Right atrium auricular region (tissue), 2 donors: ENCODE measurements around the gene SLC9A1. TPM values are rescaled to one million over a fixed set of nuclear protein-coding genes. Genes with fewer than 3 reads are reported as not detected.

ENCODE experiments used
- DNase-seq: peaks from one replicate; pipeline ENCODE4 v3.0.0-alpha.2; 2019; ENCODE audit warnings: low spot score
- H3K27ac ChIP-seq, 2 donors: fragments of 200-600 bp; sonication (generic); 1 replicate in 1 of 2; 2 replicates in 1 of 2; pipeline ENCODE4 v1.5.1; 2016 to 2019
- H3K27me3 ChIP-seq, 2 donors: fragments of 200-600 bp; sonication (generic); one replicate each; pipeline versions ENCODE4 v1.5.1 to v1.6.0; 2017 to 2019
- H3K36me3 ChIP-seq: fragments of 200-600 bp; sonication (generic); one replicate; pipeline ENCODE4 v1.5.1; 2016
- H3K4me1 ChIP-seq, 2 donors: fragments of 200-600 bp; sonication (generic); one replicate each; pipeline versions ENCODE4 v1.5.1 to v1.6.0; 2017 to 2019
- H3K4me3 ChIP-seq, 2 donors: fragments of 200-600 bp; sonication (generic); 1 replicate in 1 of 2; 2 replicates in 1 of 2; pipeline ENCODE4 v1.5.1; 2017 to 2019; ENCODE audit warnings: mild to moderate bottlenecking in 1 of 2, moderate library complexity in 1 of 2
- H3K9me3 ChIP-seq, 2 donors: fragments of 200-600 bp; sonication (generic); one replicate each; pipeline ENCODE4 v1.5.1; 2019
- CTCF ChIP-seq, 2 donors: fragments of 200-600 bp; sonication (generic); IDR thresholded peaks; one replicate each; pipeline ENCODE4 v1.5.1; 2019; ENCODE audit warnings: antibody characterized with exemption in 2 of 2
- total RNA-seq, 2 donors: library from RNA; depleted of rRNA; stranded (reverse); fragments of >200 nt; gene quantifications; one replicate each; pipeline ENCODE4 v1.1.0, GENCODE V29; 2016

Gene SLC9A1
- total RNA-seq, 2 donors from 2014 or later: 20.0 to 28.3 TPM

DNA sequence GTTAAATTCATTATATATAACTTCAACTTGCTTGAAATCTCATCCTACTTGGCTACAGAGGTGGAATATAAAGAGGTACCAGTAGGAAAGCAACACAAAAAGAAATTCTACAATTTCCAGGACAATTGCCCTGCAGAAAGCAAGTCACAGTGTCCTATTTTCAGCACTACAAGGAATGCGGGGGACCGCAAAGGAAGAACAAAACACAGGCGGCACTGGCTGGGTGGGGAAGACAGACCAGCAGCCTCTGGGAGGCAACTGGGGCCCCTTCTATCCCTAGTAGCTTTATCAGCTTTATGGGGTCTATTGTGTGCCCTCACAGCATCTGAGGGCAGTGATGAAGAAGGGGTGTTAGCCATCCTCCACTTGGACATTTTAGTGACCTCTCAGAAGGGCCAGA, 30.5 kb downstream of the SLC9A1 start:
- Histone ChIP-seq H3K4me3 (no peak overlapping the region), H3K9me3 (no peaks in the 10 kb centered on the region), H3K27ac (no peak overlapping the region), H3K36me3 (no peaks in the 10 kb centered on the region), H3K27me3 (no peaks in the 10 kb centered on the region), H3K4me1 (peaks cover 0 to 25% of the 10 kb centered on the region in 2 donors)
- TF ChIP-seq CTCF (IDR thresholded peaks at IDR 0.05): no peak
- no peak for DNase-seq

DNA sequence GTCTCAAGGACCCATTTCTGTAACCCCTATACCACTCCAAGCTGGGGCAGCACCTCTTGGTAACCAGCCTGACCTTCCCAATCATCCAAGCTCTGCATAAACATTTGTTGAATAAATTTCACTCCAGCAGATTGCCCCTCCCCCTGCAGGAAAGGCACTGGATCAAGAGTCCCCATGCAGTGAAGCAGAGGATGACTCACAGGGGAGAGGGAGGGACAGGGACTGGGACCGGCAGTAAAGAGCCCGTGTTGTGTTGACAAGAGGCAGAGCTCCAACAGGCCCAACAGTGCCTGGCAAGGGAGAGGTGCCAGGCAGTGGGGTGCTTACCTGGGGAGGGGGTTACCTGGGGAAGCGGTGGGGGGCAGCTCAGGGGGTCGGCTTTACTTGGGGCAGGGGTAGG, 32.3 kb downstream of the SLC9A1 start:
- no peak overlapping the region for H3K4me3 ChIP-seq
- TF ChIP-seq CTCF (IDR thresholded peaks at IDR 0.05): no peak
- peaks cover 0 to 42% of the 10 kb centered on the region in 2 donors for H3K4me1 ChIP-seq
- no peaks in the 10 kb centered on the region for H3K9me3 ChIP-seq
- no peaks in the 10 kb centered on the region for H3K27me3 ChIP-seq
- H3K27ac ChIP-seq: peak overlapping the region; percentile 57 to 69
- peak; percentile 86 for DNase-seq
- H3K36me3 ChIP-seq: no peaks in the 10 kb centered on the region

- no peak for DNase-seq
- H3K9me3 ChIP-seq: no peaks in the 10 kb centered on the region
Measured at GRCh38 chr1:27120854-27121253, 34.1 kb downstream of the SLC9A1 start.

DNA sequence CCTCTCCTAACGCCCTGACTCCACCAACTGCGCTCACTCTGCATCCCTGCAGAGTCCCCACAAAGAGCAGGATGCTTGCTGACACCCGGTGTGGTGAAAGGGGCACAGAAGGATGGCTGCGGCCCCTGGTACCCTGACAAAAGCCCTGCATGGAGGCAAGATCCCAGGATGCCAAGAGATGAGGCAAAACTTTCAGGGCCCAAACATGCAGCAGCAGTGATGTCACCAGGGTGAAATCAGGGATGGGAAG, 36.6 kb downstream of the SLC9A1 start:
- no peaks in the 10 kb centered on the region for H3K27me3 ChIP-seq
- no peak for DNase-seq
- TF ChIP-seq CTCF (IDR thresholded peaks at IDR 0.05): no peak
- peaks cover 0 to 68% of the 10 kb centered on the region in 2 donors for H3K4me1 ChIP-seq
- peak overlapping the region; percentile 72 to 90 for H3K27ac ChIP-seq
- H3K36me3 ChIP-seq: no peaks in the 10 kb centered on the region
- no peak overlapping the region for H3K4me3 ChIP-seq
- H3K9me3 ChIP-seq: no peaks in the 10 kb centered on the region

More at GRCh38 chr1:27120854-27121253, 34.1 kb downstream of the SLC9A1 start:
- Histone ChIP-seq H3K36me3 (no peaks in the 10 kb centered on the region), H3K4me3 (no peak overlapping the region), H3K27me3 (no peaks in the 10 kb centered on the region), H3K4me1 (peaks cover 0 to 60% of the 10 kb centered on the region in 2 donors), H3K27ac (peak overlapping the region in 1 of 2 donors; percentile 90)
- no peak for TF ChIP-seq CTCF (IDR thresholded peaks at IDR 0.05)

- peak overlapping the region; percentile 72 to 90 for H3K27ac ChIP-seq
- H3K4me1 ChIP-seq: peaks cover 0 to 65% of the 10 kb centered on the region in 2 donors
- H3K27me3 ChIP-seq: no peaks in the 10 kb centered on the region
- no peak for TF ChIP-seq CTCF (IDR thresholded peaks at IDR 0.05)
- no peak for DNase-seq
- H3K4me3 ChIP-seq: no peak overlapping the region
- no peaks in the 10 kb centered on the region for H3K36me3 ChIP-seq
- H3K9me3 ChIP-seq: no peaks in the 10 kb centered on the region
Measured at GRCh38 chr1:27117733-27118439, 37.0 kb downstream of the SLC9A1 start.

DNA sequence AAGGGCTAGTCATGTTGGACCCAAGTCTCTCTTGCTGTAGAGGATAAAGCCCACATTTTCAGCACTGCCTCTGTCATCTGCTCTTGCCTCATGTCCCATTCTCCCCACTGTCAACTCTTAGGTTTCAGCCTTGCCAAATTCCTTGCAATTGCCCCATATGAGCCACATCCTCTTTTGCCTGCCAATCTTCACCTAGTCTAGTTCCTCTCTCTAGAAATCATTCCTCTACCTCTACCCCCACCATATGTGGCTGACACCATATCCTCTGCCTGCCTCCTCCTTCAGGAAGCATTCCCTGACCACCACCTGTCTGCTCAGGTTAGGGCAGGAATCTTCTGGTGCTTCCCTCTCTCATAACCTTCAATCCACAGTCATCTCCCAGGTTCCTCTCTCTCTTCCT, 38.2 kb downstream of the SLC9A1 start:
- Histone ChIP-seq H3K36me3 (no peaks in the 10 kb centered on the region), H3K4me3 (no peak overlapping the region), H3K27me3 (no peaks in the 10 kb centered on the region), H3K27ac (peak overlapping the region; percentile 72 to 90), H3K9me3 (no peaks in the 10 kb centered on the region), H3K4me1 (peaks cover 0 to 65% of the 10 kb centered on the region in 2 donors)
- peak; percentile 71 for DNase-seq
- TF ChIP-seq CTCF (IDR thresholded peaks at IDR 0.05): no peak
